CD4-positive, alpha-beta T cell (primary cell): ENCODE measurements around the gene SRGAP1. TPM values are rescaled to one million over a fixed set of nuclear protein-coding genes. Genes with fewer than 3 reads are reported as not detected.
"Not testable (repeated sequence)": the region's sequence is repeated elsewhere in the genome, so short reads cannot be mapped to it uniquely, and the experiment has no call there.

ENCODE experiments used
- ATAC-seq: fragments of 200-7000 bp; cut with Tn5 transposase; one replicate; pipeline ENCODE4 v1.10.0; 2022; ENCODE audit warnings: mild to moderate bottlenecking; ENCODE audit not compliant: poor library complexity
- CTCF ChIA-PET: fragments of 350-600 bp; sonication (Branson Sonifier 250); formaldehyde crosslinking; loops from one replicate; lab custom pipeline; 2021; ENCODE audit warnings: antibody characterized with exemption, inconsistent platforms; lab: Charles Lee
- POLR2A ChIA-PET: fragments of 350-600 bp; sonication (Branson Sonifier 250); formaldehyde crosslinking; loops from one replicate; lab custom pipeline; 2021; ENCODE audit warnings: antibody characterized with exemption, inconsistent platforms; lab: Charles Lee
- DNase-seq, 14 experiments: peaks; one replicate each; pipeline ENCODE4 v3.0.0-alpha.2; 2013 to 2020; ENCODE audit warnings: mixed read lengths in 2 of 14
- H3K27ac ChIP-seq, 2 donors: one replicate each; pipeline versions ENCODE4 v1.5.1 to v1.7.0; 2013; ENCODE audit warnings: low read length in 2 of 2, low read depth in 1 of 2, mild to moderate bottlenecking in 1 of 2
- H3K27me3 ChIP-seq, 2 experiments: 1 replicate in 1 of 2; 2 replicates in 1 of 2; pipeline versions ENCODE4 v1.6.1 to v1.7.0; 2013; ENCODE audit warnings: low read length in 2 of 2, control low read depth in 1 of 2, mild to moderate bottlenecking in 1 of 2, moderate library complexity in 1 of 2; ENCODE audit not compliant: insufficient read depth in 2 of 2, control insufficient read depth in 1 of 2
- H3K36me3 ChIP-seq: one replicate; pipeline ENCODE4 v1.6.1; 2013; ENCODE audit warnings: low read length, control low read depth; ENCODE audit not compliant: insufficient read depth
- H3K4me1 ChIP-seq: one replicate; pipeline ENCODE4 v1.6.1; 2013; ENCODE audit warnings: low read length, control low read depth; ENCODE audit not compliant: insufficient read depth
- H3K4me3 ChIP-seq: one replicate; pipeline ENCODE4 v1.5.1; 2013; ENCODE audit warnings: mild to moderate bottlenecking, low read length, moderate library complexity
- H3K9me3 ChIP-seq, 2 experiments: 1 replicate in 1 of 2; 2 replicates in 1 of 2; pipeline versions ENCODE4 v1.6.1 to v1.7.0; 2013; ENCODE audit warnings: low read length in 2 of 2, mild to moderate bottlenecking in 2 of 2, control low read depth in 1 of 2, moderate library complexity in 1 of 2; ENCODE audit not compliant: control insufficient read depth in 1 of 2, insufficient read depth in 1 of 2
- H3K27ac Mint-ChIP-seq: one replicate; pipeline ENCODE4 v1.8.0; 2020; ENCODE audit warnings: mixed read lengths
- H3K27me3 Mint-ChIP-seq: one replicate; pipeline ENCODE4 v1.8.0; 2021; ENCODE audit warnings: mixed read lengths
- H3K36me3 Mint-ChIP-seq: one replicate; pipeline ENCODE4 v1.8.0; 2021; ENCODE audit warnings: low read depth, mixed read lengths
- H3K4me1 Mint-ChIP-seq: one replicate; pipeline ENCODE4 v1.8.0; 2021; ENCODE audit warnings: low read depth, mixed read lengths
- H3K4me3 Mint-ChIP-seq: one replicate; pipeline ENCODE4 v1.8.0; 2020; ENCODE audit warnings: mild to moderate bottlenecking, mixed read lengths
- H3K9me3 Mint-ChIP-seq: one replicate; pipeline ENCODE4 v1.8.0; 2020; ENCODE audit warnings: mixed read lengths
- CTCF ChIP-seq: fragments of 200-600 bp; IDR thresholded peaks from one replicate; pipeline ENCODE4 v1.8.0; 2022; ENCODE audit warnings: antibody characterized with exemption, mild to moderate bottlenecking
- intact Hi-C, 2 experiments: fragments of 100-400 bp; cut with DNase I in 1 of 2; cut with micrococcal nuclease in 1 of 2; formaldehyde crosslinking; loops; one replicate each; pipeline versions ENCODE4 v1.15.1 to v1.9.0; 2023 to 2025; cut with DNase I, micrococcal nuclease
- total RNA-seq, 174 experiments: library from RNA in 2 of 174; stranded (reverse) in 2 of 174; gene quantifications; one replicate each; pipeline ENCODE4 v1.2.3 and lab custom pipeline; 2021 to 2026

The SRGAP1 gene
- total RNA-seq, 2 experiments from 2014 or later = 0.03 TPM; not detected in 1

- no peaks in the 10 kb centered on the region for H3K36me3 Mint-ChIP-seq
- no peak for ATAC-seq
- no peak overlapping the region for H3K27ac ChIP-seq
- H3K9me3 Mint-ChIP-seq = no peaks in the 10 kb centered on the region
- no peak for TF ChIP-seq CTCF
- no peaks in the 10 kb centered on the region for H3K36me3 ChIP-seq
- H3K27ac Mint-ChIP-seq = no peak overlapping the region
- H3K4me3 ChIP-seq = no peak overlapping the region
- intact Hi-C loops = no loop called here
- no peaks in the 10 kb centered on the region for H3K4me1 Mint-ChIP-seq
- H3K4me1 ChIP-seq = no peaks in the 10 kb centered on the region
- no peak for DNase-seq
- H3K4me3 Mint-ChIP-seq = no peak overlapping the region
- ChIA-PET CTCF (no interaction called here), POLR2A (no interaction called here)
- H3K9me3 ChIP-seq = no peaks in the 10 kb centered on the region
- H3K27me3 ChIP-seq = no peaks in the 10 kb centered on the region
- peaks cover 7% of the 10 kb centered on the region for H3K27me3 Mint-ChIP-seq
These were observed 13.5 kb downstream of the SRGAP1 start for GRCh38 chr12:63857771-63858670.

- H3K4me3 ChIP-seq, H3K27ac ChIP-seq, H3K4me1 ChIP-seq, H3K9me3 Mint-ChIP-seq, H3K27me3 Mint-ChIP-seq, H3K36me3 ChIP-seq, H3K36me3 Mint-ChIP-seq, H3K4me3 Mint-ChIP-seq, intact Hi-C loops, CTCF ChIA-PET, POLR2A ChIA-PET, H3K27me3 ChIP-seq, H3K4me1 Mint-ChIP-seq, ATAC-seq, H3K9me3 ChIP-seq, DNase-seq, H3K27ac Mint-ChIP-seq: not testable (repeated sequence)
These were observed 15.4 kb downstream of the SRGAP1 start for GRCh38 chr12:63859880-63860279.

- no peaks in the 10 kb centered on the region for H3K4me1 ChIP-seq
- no peaks in the 10 kb centered on the region for H3K9me3 Mint-ChIP-seq
- TF ChIP-seq CTCF = no peak
- ATAC-seq = no peak
- no peaks in the 10 kb centered on the region for H3K36me3 ChIP-seq
- no peak overlapping the region for H3K4me3 Mint-ChIP-seq
- intact Hi-C loops = no loop called here
- no peak overlapping the region for H3K4me3 ChIP-seq
- no peaks in the 10 kb centered on the region for H3K9me3 ChIP-seq
- H3K27me3 ChIP-seq = no peaks in the 10 kb centered on the region
- H3K4me1 Mint-ChIP-seq = no peaks in the 10 kb centered on the region
- no peaks in the 10 kb centered on the region for H3K36me3 Mint-ChIP-seq
- no peak overlapping the region for H3K27ac Mint-ChIP-seq
- no peak for DNase-seq
- no peaks in the 10 kb centered on the region for H3K27me3 Mint-ChIP-seq
- CTCF ChIA-PET = no interaction called here
- POLR2A ChIA-PET = no interaction called here
- H3K27ac ChIP-seq = no peak overlapping the region
These were observed 17.9 kb downstream of the SRGAP1 start for GRCh38 chr12:63862187-63862968.
